ENCODE results near the gene TDP2.
"Not testable (repeated sequence)": the region's sequence is repeated elsewhere in the genome, so short reads cannot be mapped to it uniquely, and the experiment has no call there.

Gene TDP2

GRCh38 chr6:24655215-24655614, 11.5 kb downstream of the TDP2 start:
- DNase-seq (ENCODE audit: extremely low read depth in 1 of 2, low read depth in 1 of 2) = no peak

- no peak for DNase-seq (ENCODE audit: extremely low read depth in 1 of 2, low read depth in 1 of 2)
Measured at GRCh38 chr6:24650365-24650764, 16.3 kb downstream of the TDP2 start.

GRCh38 chr6:24649691-24650090, 17.0 kb downstream of the TDP2 start:
- DNase-seq (ENCODE audit: extremely low read depth in 1 of 2, low read depth in 1 of 2) = no peak

GRCh38 chr6:24648276-24648675, 18.4 kb downstream of the TDP2 start:
- DNase-seq (ENCODE audit: extremely low read depth in 1 of 2, low read depth in 1 of 2) = no peak

- no peak for DNase-seq (ENCODE audit: extremely low read depth in 1 of 2, low read depth in 1 of 2)
Measured at GRCh38 chr6:24646771-24647170, 19.9 kb downstream of the TDP2 start.

GRCh38 chr6:24644377-24644776, 22.3 kb downstream of the TDP2 start:
- DNase-seq (ENCODE audit: extremely low read depth in 1 of 2, low read depth in 1 of 2) = no peak

GRCh38 chr6:24643920-24644319, 22.8 kb downstream of the TDP2 start:
- no peak for DNase-seq (ENCODE audit: extremely low read depth in 1 of 2, low read depth in 1 of 2)

GRCh38 chr6:24642061-24642460, 24.6 kb downstream of the TDP2 start:
- DNase-seq (ENCODE audit: extremely low read depth in 1 of 2, low read depth in 1 of 2) = no peak

- not testable (repeated sequence) for DNase-seq (ENCODE audit: extremely low read depth in 1 of 2, low read depth in 1 of 2)
Measured at GRCh38 chr6:24640631-24641030, 26.1 kb downstream of the TDP2 start.

- no peak for DNase-seq (ENCODE audit: extremely low read depth in 1 of 2, low read depth in 1 of 2)
Measured at GRCh38 chr6:24640166-24640565, 26.5 kb downstream of the TDP2 start.

- DNase-seq (ENCODE audit: extremely low read depth in 1 of 2, low read depth in 1 of 2) = no peak
Measured at GRCh38 chr6:24636681-24637080, 30.0 kb downstream of the TDP2 start.

- no peak for DNase-seq (ENCODE audit: extremely low read depth in 1 of 2, low read depth in 1 of 2)
Measured at GRCh38 chr6:24632573-24632972, 34.1 kb downstream of the TDP2 start.

- no peak for DNase-seq (ENCODE audit: extremely low read depth in 1 of 2, low read depth in 1 of 2)
Measured at GRCh38 chr6:24631671-24632070, 35.0 kb downstream of the TDP2 start.

- DNase-seq (ENCODE audit: extremely low read depth in 1 of 2, low read depth in 1 of 2) = no peak
Measured at GRCh38 chr6:24630856-24631505, 35.7 kb downstream of the TDP2 start.

- no peak for DNase-seq (ENCODE audit: extremely low read depth in 1 of 2, low read depth in 1 of 2)
Measured at GRCh38 chr6:24621626-24622289, 44.9 kb downstream of the TDP2 start.

- no peak for DNase-seq (ENCODE audit: extremely low read depth in 1 of 2, low read depth in 1 of 2)
Measured at GRCh38 chr6:24620637-24621036, 46.1 kb downstream of the TDP2 start.

- DNase-seq (ENCODE audit: extremely low read depth in 1 of 2, low read depth in 1 of 2) = no peak
Measured at GRCh38 chr6:24619661-24620060, 47.0 kb downstream of the TDP2 start.

GRCh38 chr6:24614648-24615047, 52.1 kb downstream of the TDP2 start:
- no peak for DNase-seq (ENCODE audit: extremely low read depth in 1 of 2, low read depth in 1 of 2)

GRCh38 chr6:24614043-24614420, 52.7 kb downstream of the TDP2 start:
- DNase-seq (ENCODE audit: extremely low read depth in 1 of 2, low read depth in 1 of 2) = no peak

- no peak for DNase-seq (ENCODE audit: extremely low read depth in 1 of 2, low read depth in 1 of 2)
Measured at GRCh38 chr6:24613361-24614042, 53.2 kb downstream of the TDP2 start.

GRCh38 chr6:24610672-24611071, 56.0 kb downstream of the TDP2 start:
- no peak for DNase-seq (ENCODE audit: extremely low read depth in 1 of 2, low read depth in 1 of 2)
